G401.6 (cell line): ENCODE measurements around the gene AGBL4.

Source experiments
- FAIRE-seq: peaks from 2 replicates; lab custom pipeline; 2012; peaks lifted over from hg19 to GRCh38; lab: Jason Lieb, UNC

Gene AGBL4

GRCh38 chr1:48817505-48818114 lies 1206.1 kb downstream of the AGBL4 start:
- FAIRE-seq: no peak

- no peak for FAIRE-seq
Observed at GRCh38 chr1:48810740-48811139, 1213.0 kb downstream of the AGBL4 start.

GRCh38 chr1:48808496-48808895 lies 1215.3 kb downstream of the AGBL4 start:
- FAIRE-seq: no peak

GRCh38 chr1:48807554-48808260 lies 1216.0 kb downstream of the AGBL4 start:
- no peak for FAIRE-seq

GRCh38 chr1:48803474-48803873 lies 1220.3 kb downstream of the AGBL4 start:
- FAIRE-seq: no peak

- no peak for FAIRE-seq
Observed at GRCh38 chr1:48794816-48795215, 1228.9 kb downstream of the AGBL4 start.

GRCh38 chr1:48793863-48794262 lies 1229.9 kb downstream of the AGBL4 start:
- FAIRE-seq: no peak

- no peak for FAIRE-seq
Observed at GRCh38 chr1:48792961-48793360, 1230.8 kb downstream of the AGBL4 start.

- FAIRE-seq: no peak
Observed at GRCh38 chr1:48790397-48790796, 1233.4 kb downstream of the AGBL4 start.

- FAIRE-seq: no peak
Observed at GRCh38 chr1:48789903-48790302, 1233.9 kb downstream of the AGBL4 start.

GRCh38 chr1:48785869-48786268 lies 1237.9 kb downstream of the AGBL4 start:
- no peak for FAIRE-seq

- FAIRE-seq: no peak
Observed at GRCh38 chr1:48784301-48784700, 1239.5 kb downstream of the AGBL4 start.

GRCh38 chr1:48777219-48777895 lies 1246.4 kb downstream of the AGBL4 start:
- FAIRE-seq: no peak

GRCh38 chr1:48776393-48777218 lies 1247.1 kb downstream of the AGBL4 start, which contains the start of gene BEND5:
Gene BEND5, minus strand, starts transcription at chr1:48776891. Its CDS starts 60 bp downstream, at chr1:48776831.
- no peak for FAIRE-seq

GRCh38 chr1:48775831-48776392 lies 1247.8 kb downstream of the AGBL4 start:
- FAIRE-seq: no peak

- FAIRE-seq: no peak
Observed at GRCh38 chr1:48773133-48773532, 1250.6 kb downstream of the AGBL4 start.

GRCh38 chr1:48772211-48772610 lies 1251.5 kb downstream of the AGBL4 start:
- no peak for FAIRE-seq

- no peak for FAIRE-seq
Observed at GRCh38 chr1:48771561-48771960, 1252.2 kb downstream of the AGBL4 start.

GRCh38 chr1:48767975-48768510 lies 1255.7 kb downstream of the AGBL4 start:
- FAIRE-seq: no peak

GRCh38 chr1:48765335-48765734 lies 1258.4 kb downstream of the AGBL4 start:
- no peak for FAIRE-seq

GRCh38 chr1:48761986-48762385 lies 1261.8 kb downstream of the AGBL4 start:
- no peak for FAIRE-seq

- no peak for FAIRE-seq
Observed at GRCh38 chr1:48761411-48761810, 1262.3 kb downstream of the AGBL4 start.
